Fibroblast of pulmonary artery (primary cell): ENCODE results near the gene CADM1.

Experiments used
- DNase-seq: peaks from one replicate; pipeline ENCODE4 v3.0.0-alpha.2; 2010; ENCODE audit warnings: low read depth
- H3K4me3 ChIP-seq: replicated peaks from 2 replicates; pipeline ENCODE4 v1.5.1; 2011; ENCODE audit warnings: low read depth, mild to moderate bottlenecking, control low read depth, low read length, moderate library complexity
- CTCF ChIP-seq: IDR thresholded peaks from 2 replicates; pipeline ENCODE4 v1.5.1; 2011; ENCODE audit warnings: mild to moderate bottlenecking, control low read depth, low read length, inconsistent platforms; ENCODE audit errors: missing control alignments

The CADM1 gene

GRCh38 chr11:115330684-115331482 lies 173.3 kb downstream of the CADM1 start:
- TF ChIP-seq CTCF: no peak
- H3K4me3 ChIP-seq: no peak overlapping the region
- no peak for DNase-seq

GRCh38 chr11:115326526-115326925 lies 177.7 kb downstream of the CADM1 start:
- DNase-seq: no peak
- no peak for TF ChIP-seq CTCF
- no peak overlapping the region for H3K4me3 ChIP-seq

- no peak overlapping the region for H3K4me3 ChIP-seq
- DNase-seq: no peak
- no peak for TF ChIP-seq CTCF
Observed at GRCh38 chr11:115325523-115325922, 178.7 kb downstream of the CADM1 start.

- peak; percentile 66 for TF ChIP-seq CTCF
- no peak overlapping the region for H3K4me3 ChIP-seq
- DNase-seq: peak; percentile 50
Observed at GRCh38 chr11:115324581-115325432, 179.4 kb downstream of the CADM1 start.

- no peak for TF ChIP-seq CTCF
- H3K4me3 ChIP-seq: no peak overlapping the region
- no peak for DNase-seq
Observed at GRCh38 chr11:115322553-115323203, 181.5 kb downstream of the CADM1 start.

- no peak overlapping the region for H3K4me3 ChIP-seq
- TF ChIP-seq CTCF: no peak
- no peak for DNase-seq
Observed at GRCh38 chr11:115321605-115322289, 182.5 kb downstream of the CADM1 start.
